HG03378 (cell line): ENCODE measurements around the gene PSMB5.

Source experiments
- ATAC-seq: cut with Tn5 transposase; IDR thresholded peaks from one replicate; pipeline ENCODE4 v1.9.1; 2021; ENCODE audit warnings: mild to moderate bottlenecking, moderate library complexity; ENCODE audit not compliant: unreplicated experiment

PSMB5 gene

GRCh38 chr14:23060536-23061260 is 26.0 kb upstream of the PSMB5 start:
- no peak for ATAC-seq

DNA sequence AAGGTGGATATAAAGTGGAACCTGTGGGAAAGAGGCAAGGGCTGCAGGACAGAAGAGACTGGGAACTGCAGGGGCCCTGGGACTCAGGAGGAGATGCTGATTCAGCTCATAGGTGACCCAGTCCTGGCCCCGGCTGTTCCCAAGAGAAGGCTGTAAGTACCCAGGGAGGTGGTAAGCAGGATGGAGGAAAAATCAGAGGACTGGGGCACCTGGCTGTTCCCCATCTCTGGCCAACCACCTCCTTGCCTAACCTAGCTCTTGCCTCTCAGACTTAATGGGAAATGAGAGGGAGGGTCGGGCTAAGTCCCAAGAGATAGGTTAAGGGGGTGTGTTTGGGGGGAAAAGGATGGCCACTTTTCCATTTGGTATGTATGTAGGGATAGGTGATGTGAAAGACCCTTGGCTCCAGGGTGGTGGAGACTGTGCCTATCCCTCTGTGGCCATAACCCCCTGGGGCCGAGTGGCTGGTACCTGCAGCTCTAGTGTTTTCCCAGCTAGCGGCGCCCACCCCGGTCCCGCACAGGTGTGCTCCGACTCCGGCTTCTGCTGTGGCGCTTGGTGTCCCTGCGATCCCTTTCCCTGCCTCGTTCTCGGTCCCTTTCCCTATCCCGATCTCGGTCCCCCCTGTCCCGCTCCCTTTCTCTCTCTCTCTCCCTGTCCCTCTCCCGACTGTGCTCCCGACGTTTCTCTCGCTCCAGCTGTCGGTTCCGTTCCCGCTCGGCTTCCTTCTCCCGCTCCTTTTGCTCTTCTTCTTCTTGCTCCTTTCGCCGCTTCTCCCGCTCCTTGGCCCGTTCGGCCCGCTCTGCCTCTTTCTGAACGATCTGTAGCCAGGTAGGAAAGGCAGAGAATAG is 24.2 kb upstream of the PSMB5 start:
- no peak for ATAC-seq

- ATAC-seq, result peak; percentile 67
Measured at GRCh38 chr14:23057757-23058653, 23.3 kb upstream of the PSMB5 start.

DNA sequence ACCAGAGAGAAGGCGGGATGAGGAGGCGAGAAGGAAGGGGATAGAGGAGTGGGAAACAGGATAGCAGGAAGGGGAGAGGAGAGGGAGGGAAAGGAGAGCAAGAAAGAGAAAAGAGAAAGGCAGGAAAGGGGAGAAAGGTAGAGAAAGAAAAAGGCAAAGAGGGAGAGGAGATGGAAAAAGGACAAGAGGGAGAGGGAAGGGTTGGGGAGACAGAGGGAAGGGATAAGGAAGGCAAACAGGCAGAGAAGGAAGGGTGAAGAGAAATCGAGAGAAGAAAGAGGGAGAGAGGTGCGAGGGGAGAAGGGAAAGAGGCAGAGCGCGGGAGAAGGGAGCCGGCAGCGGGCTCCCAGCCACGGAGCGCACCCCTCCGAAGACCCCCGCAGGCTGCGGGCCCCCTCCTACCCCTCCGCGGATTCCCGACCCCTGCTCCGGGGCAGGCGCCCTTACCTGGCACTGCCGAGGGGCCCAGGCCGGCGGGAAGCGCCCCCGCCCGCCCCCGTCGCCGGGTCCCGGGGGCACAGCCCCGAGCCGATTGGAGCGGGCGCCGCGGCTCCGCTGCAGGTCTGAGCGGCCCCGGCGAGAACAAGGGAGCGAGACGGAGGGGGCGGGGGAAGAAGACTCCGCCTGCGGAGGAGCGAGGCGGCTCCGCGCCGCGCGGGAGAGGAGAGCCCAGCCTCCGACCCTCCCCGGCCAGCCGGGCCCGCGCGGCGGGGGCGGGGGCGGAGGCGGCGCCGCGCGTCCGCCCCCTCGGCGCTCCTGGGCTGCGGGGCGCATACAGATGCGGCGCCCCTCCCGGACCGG is 22.5 kb upstream of the PSMB5 start, which contains the start of gene CDH24:
TSS of gene CDH24 (minus strand) at position 565 of the 801 bp plus-strand sequence. CDS start 1,787 bp downstream, outside the sequence.
- ATAC-seq, result no peak

- ATAC-seq, result peak; percentile 55
Measured at GRCh38 chr14:23056145-23056955, 21.6 kb upstream of the PSMB5 start.

GRCh38 chr14:23055621-23056144 is 21.0 kb upstream of the PSMB5 start:
- ATAC-seq, result no peak

DNA sequence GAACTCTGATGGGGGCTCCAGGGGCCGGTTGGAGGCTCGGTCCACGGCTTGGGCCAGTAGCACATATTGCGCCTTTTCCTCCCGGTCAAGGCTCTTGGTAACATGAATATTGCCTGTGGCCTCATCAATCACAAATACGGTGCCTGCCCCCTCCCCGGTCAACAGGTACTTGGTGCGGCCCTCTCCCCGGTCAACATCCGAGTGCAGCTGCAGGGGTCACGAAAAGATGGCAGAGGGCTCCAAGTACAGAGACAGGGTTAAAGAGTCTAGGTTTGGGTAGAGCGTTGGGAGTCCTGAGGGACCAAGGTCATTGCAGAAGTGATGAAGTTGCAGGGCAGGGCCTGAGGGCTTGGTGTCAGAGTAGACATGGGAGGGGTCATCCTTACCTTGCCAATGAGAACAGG is 20.4 kb upstream of the PSMB5 start:
- ATAC-seq, result no peak

DNA sequence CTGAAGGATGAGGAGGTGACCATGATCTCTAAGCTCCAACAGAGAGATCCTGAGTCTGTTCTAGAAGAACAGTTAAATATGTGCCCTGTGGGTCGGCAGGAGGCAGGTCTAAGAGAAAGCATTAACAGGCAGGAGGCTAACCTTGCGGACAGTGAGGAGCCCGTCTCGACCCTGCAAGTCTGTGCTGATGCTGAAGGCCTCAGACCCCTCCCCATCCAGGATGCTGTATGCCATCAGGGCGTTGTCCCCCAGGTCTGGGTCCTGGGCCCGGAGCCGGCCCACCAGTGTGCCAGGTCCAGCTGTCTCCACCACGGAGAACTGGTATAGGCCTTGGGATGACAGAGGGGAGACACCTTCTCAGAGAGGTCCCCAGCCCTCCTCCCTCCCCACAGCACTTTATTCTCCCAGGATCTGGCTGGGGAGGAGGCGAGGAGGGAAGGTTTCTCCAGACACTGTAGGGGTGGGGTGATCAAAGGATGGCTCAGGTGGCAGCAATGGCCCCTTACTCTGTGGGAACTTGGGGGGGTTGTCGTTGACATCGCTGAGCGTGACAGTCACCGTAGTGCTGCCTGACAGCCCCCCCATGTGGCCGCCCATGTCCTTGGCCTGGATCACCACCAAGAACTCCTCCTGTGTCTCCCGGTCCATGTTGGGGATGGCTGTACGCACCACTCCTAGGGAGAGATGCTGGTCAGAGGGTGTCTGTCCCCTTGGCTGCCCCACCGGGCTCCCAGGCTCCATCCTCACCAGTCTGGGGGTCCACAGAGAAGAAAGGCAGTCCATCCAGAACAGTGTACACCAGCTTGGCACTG is 19.5 kb upstream of the PSMB5 start:
- ATAC-seq, result no peak

GRCh38 chr14:23053426-23053825 is 18.7 kb upstream of the PSMB5 start:
- ATAC-seq, result no peak

- no peak for ATAC-seq
Measured at GRCh38 chr14:23052671-23053070, 18.0 kb upstream of the PSMB5 start.

GRCh38 chr14:23052182-23052623 is 17.5 kb upstream of the PSMB5 start:
- no peak for ATAC-seq

- no peak for ATAC-seq
Measured at GRCh38 chr14:23051141-23052057, 16.7 kb upstream of the PSMB5 start.

- ATAC-seq, result no peak
Measured at GRCh38 chr14:23049011-23049410, 14.3 kb upstream of the PSMB5 start.

- ATAC-seq, result no peak
Measured at GRCh38 chr14:23047751-23048693, 13.3 kb upstream of the PSMB5 start.

GRCh38 chr14:23047034-23047634 is 12.4 kb upstream of the PSMB5 start:
- no peak for ATAC-seq
